Measurements from ENCODE around the gene GNPNAT1.

Gene GNPNAT1

GRCh38 chr14:52825085-52825484 is 33.7 kb upstream of the GNPNAT1 start:
- TF ChIP-seq CEBPB (IDR thresholded peaks at IDR 0.05) (no peak), EP300 (IDR thresholded peaks at IDR 0.05; ENCODE audit: borderline replicate concordance) (no peak), RAD21 (IDR thresholded peaks at IDR 0.05; ENCODE audit: low read depth) (no peak), TCF12 (IDR thresholded peaks at IDR 0.05; ENCODE audit: low read depth) (no peak), YY1 (IDR thresholded peaks at IDR 0.05; ENCODE audit: low read depth) (no peak), NFIC (IDR thresholded peaks at IDR 0.05) (no peak), ZBTB7A (IDR thresholded peaks at IDR 0.05; ENCODE audit: low read depth) (no peak), EGR1 (IDR thresholded peaks at IDR 0.05) (no peak), TEAD4 (IDR thresholded peaks at IDR 0.05) (no peak), TAF1 (IDR thresholded peaks at IDR 0.05; ENCODE audit: low read depth) (no peak), CREB1 (IDR thresholded peaks at IDR 0.05; ENCODE audit: low read depth) (no peak), FOXM1 (IDR thresholded peaks at IDR 0.05; ENCODE audit: borderline replicate concordance, low read depth) (no peak)
- TF ChIP-seq, protein P1, sequence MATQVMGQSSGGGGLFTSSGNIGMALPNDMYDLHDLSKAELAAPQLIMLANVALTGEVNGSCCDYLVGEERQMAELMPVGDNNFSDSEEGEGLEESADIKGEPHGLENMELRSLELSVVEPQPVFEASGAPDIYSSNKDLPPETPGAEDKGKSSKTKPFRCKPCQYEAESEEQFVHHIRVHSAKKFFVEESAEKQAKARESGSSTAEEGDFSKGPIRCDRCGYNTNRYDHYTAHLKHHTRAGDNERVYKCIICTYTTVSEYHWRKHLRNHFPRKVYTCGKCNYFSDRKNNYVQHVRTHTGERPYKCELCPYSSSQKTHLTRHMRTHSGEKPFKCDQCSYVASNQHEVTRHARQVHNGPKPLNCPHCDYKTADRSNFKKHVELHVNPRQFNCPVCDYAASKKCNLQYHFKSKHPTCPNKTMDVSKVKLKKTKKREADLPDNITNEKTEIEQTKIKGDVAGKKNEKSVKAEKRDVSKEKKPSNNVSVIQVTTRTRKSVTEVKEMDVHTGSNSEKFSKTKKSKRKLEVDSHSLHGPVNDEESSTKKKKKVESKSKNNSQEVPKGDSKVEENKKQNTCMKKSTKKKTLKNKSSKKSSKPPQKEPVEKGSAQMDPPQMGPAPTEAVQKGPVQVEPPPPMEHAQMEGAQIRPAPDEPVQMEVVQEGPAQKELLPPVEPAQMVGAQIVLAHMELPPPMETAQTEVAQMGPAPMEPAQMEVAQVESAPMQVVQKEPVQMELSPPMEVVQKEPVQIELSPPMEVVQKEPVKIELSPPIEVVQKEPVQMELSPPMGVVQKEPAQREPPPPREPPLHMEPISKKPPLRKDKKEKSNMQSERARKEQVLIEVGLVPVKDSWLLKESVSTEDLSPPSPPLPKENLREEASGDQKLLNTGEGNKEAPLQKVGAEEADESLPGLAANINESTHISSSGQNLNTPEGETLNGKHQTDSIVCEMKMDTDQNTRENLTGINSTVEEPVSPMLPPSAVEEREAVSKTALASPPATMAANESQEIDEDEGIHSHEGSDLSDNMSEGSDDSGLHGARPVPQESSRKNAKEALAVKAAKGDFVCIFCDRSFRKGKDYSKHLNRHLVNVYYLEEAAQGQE (IDR thresholded peaks at IDR 0.05; ENCODE audit: low read depth): no peak
- TF ChIP-seq, protein P2, sequence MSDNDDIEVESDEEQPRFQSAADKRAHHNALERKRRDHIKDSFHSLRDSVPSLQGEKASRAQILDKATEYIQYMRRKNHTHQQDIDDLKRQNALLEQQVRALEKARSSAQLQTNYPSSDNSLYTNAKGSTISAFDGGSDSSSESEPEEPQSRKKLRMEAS (IDR thresholded peaks at IDR 0.05): no peak

DNA sequence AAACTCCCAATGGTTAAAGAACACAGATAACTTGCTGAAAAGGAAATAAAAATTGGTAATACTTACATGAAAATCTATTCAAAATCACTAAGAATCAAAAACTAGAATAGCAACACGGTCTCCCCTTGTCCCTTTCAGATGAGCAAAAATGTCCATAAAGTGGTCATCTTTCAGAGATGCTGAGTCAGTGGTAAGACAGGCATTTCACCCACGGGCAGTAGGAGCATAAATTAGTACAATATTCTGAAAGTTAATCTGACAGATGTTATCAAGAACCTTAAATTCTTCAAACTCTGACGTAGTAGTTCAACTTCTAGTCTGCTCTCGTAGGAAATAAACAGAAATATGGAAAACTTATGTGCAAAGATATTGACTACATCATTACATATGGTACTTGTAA is 33.1 kb upstream of the GNPNAT1 start:
- TF ChIP-seq, protein P1 (IDR thresholded peaks at IDR 0.05; ENCODE audit: low read depth): no peak
- no peak for TF ChIP-seq NFIC (IDR thresholded peaks at IDR 0.05)
- no peak for TF ChIP-seq TEAD4 (IDR thresholded peaks at IDR 0.05)
- TF ChIP-seq, protein P2 (IDR thresholded peaks at IDR 0.05): no peak
- no peak for TF ChIP-seq YY1 (IDR thresholded peaks at IDR 0.05; ENCODE audit: low read depth)
- TF ChIP-seq RAD21 (IDR thresholded peaks at IDR 0.05; ENCODE audit: low read depth): no peak
- no peak for TF ChIP-seq EGR1 (IDR thresholded peaks at IDR 0.05)
- no peak for TF ChIP-seq TCF12 (IDR thresholded peaks at IDR 0.05; ENCODE audit: low read depth)
- TF ChIP-seq EP300 (IDR thresholded peaks at IDR 0.05; ENCODE audit: borderline replicate concordance): no peak
- no peak for TF ChIP-seq ZBTB7A (IDR thresholded peaks at IDR 0.05; ENCODE audit: low read depth)

DNA sequence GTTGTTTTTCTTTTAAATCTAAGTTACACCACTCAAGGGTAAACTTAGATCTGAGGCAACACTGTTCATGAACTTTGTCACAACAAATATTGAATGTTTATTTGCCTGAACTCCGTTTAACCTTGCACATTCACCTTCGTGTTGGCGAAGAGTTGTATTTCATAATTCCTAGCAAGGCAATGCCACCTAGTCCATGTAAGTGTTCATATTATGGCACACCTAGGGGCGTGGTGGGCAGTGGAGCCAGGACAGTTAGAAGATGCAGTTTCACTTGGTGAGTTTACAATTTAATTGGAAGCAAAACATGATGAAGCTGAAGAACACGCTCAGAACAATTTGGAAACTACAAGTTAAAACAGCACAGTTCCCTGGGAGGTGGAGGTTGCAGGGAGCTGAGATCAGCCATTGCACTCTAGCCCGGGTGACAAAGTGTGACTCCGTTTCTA is 30.4 kb upstream of the GNPNAT1 start:
- no peak for TF ChIP-seq YY1 (IDR thresholded peaks at IDR 0.05; ENCODE audit: low read depth)
- no peak for TF ChIP-seq TAF1 (IDR thresholded peaks at IDR 0.05; ENCODE audit: low read depth)
- no peak for TF ChIP-seq CEBPB (IDR thresholded peaks at IDR 0.05)
- no peak for TF ChIP-seq CREB1 (IDR thresholded peaks at IDR 0.05; ENCODE audit: low read depth)
- TF ChIP-seq EP300 (IDR thresholded peaks at IDR 0.05; ENCODE audit: borderline replicate concordance): no peak
- TF ChIP-seq, protein P3, sequence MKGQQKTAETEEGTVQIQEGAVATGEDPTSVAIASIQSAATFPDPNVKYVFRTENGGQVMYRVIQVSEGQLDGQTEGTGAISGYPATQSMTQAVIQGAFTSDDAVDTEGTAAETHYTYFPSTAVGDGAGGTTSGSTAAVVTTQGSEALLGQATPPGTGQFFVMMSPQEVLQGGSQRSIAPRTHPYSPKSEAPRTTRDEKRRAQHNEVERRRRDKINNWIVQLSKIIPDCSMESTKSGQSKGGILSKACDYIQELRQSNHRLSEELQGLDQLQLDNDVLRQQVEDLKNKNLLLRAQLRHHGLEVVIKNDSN (IDR thresholded peaks at IDR 0.05): no peak
- TF ChIP-seq RAD21 (IDR thresholded peaks at IDR 0.05; ENCODE audit: low read depth): no peak
- no peak for TF ChIP-seq NFIC (IDR thresholded peaks at IDR 0.05)
- no peak for TF ChIP-seq FOXM1 (IDR thresholded peaks at IDR 0.05; ENCODE audit: borderline replicate concordance, low read depth)

- TF ChIP-seq ZBTB7A (IDR thresholded peaks at IDR 0.05; ENCODE audit: low read depth) (no peak), YY1 (IDR thresholded peaks at IDR 0.05; ENCODE audit: low read depth) (no peak), TEAD4 (IDR thresholded peaks at IDR 0.05) (no peak), CREB1 (IDR thresholded peaks at IDR 0.05; ENCODE audit: low read depth) (no peak), TAF1 (IDR thresholded peaks at IDR 0.05; ENCODE audit: low read depth) (no peak), RAD21 (IDR thresholded peaks at IDR 0.05; ENCODE audit: low read depth) (no peak), FOXM1 (IDR thresholded peaks at IDR 0.05; ENCODE audit: borderline replicate concordance, low read depth) (no peak), TCF12 (IDR thresholded peaks at IDR 0.05; ENCODE audit: low read depth) (no peak), EGR1 (IDR thresholded peaks at IDR 0.05) (no peak), NFIC (IDR thresholded peaks at IDR 0.05) (no peak), EP300 (IDR thresholded peaks at IDR 0.05; ENCODE audit: borderline replicate concordance) (no peak), CEBPB (IDR thresholded peaks at IDR 0.05) (no peak)
- TF ChIP-seq, protein P2 (IDR thresholded peaks at IDR 0.05): no peak
- TF ChIP-seq, protein P3 (IDR thresholded peaks at IDR 0.05): no peak
- TF ChIP-seq, protein P1 (IDR thresholded peaks at IDR 0.05; ENCODE audit: low read depth): no peak
Observed at GRCh38 chr14:52808101-52808500, 16.7 kb upstream of the GNPNAT1 start.
